Daoy (cell line): ENCODE measurements around the gene CCDC69. TPM values are rescaled to one million over a fixed set of nuclear protein-coding genes. Genes with fewer than 3 reads are reported as not detected.

Experiments used
- DNase-seq: peaks from one replicate; pipeline ENCODE4 v3.0.0-alpha.2; 2015; ENCODE audit warnings: low read depth
- total RNA-seq: library from RNA; depleted of rRNA; stranded (reverse); fragments of >200 nt; shearing (Covaris generic); gene quantifications from 2 replicates; pipeline ENCODE4 v1.2.3, GENCODE V29; 2014; rRNA removed

CCDC69 gene
- total RNA-seq, 1 experiment from 2014 or later = 0.74 TPM

- no peak for DNase-seq
Observed at GRCh38 chr5:151142933-151143332, 81.0 kb downstream of the CCDC69 start.

GRCh38 chr5:151141535-151141934 lies 82.4 kb downstream of the CCDC69 start:
- DNase-seq = peak; percentile 35

DNA sequence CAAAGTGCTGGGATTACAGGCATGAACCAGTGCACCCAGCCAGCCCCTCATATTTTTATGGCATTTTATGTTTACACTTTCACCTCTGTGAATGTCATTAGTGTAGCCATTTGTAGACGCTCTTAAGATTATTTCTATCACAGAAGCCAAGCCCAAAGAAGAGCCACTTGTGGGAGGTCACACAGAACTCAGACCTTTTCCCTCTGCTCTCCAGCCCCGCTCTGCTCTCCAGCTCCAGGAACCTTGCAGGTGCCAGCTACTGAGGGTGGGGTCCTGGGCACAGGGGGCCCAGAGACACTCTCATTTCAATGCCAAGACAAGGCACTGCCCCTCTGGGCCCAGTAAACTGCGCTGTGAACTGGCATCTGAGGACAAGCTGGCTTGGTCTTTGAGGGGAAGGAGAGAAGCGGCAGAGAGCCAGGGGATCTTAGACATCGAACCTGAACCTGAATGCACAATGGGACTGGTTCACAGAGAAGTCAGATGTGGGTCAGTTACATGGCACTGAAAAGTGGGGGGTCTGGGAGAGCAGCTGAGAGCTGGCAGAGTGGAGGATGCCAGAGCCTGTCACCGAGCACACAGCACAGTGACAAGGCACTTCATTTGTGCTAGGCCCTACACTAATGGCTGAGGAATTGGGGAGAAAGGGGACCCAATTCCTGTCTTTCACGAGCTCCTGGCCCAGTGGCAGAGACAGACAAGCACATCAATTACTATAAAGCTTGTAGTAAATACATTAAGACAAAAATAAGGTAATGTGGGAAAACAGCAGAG lies 83.0 kb downstream of the CCDC69 start:
- DNase-seq = no peak

GRCh38 chr5:151139646-151140045 lies 84.2 kb downstream of the CCDC69 start:
- DNase-seq = no peak

GRCh38 chr5:151139015-151139414 lies 84.9 kb downstream of the CCDC69 start:
- no peak for DNase-seq

DNA sequence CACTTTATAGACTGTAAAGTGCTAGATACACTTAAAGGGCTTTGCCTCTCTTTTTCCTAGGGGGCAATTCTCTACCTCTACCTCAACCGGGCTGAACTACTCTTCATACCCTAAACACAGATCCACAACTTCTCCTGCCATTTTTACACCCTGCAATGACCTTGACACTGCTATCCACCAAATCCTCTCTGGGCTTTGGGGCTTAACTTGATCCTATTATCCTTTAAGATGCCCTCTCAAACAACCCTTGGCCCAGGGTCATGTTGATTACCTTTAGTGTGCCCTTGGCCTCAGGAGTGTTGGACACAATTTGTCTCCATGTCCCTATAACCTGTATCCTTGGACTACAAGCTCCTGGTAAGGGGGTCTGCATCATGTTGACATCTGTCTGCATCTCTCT lies 85.8 kb downstream of the CCDC69 start:
- no peak for DNase-seq

DNA sequence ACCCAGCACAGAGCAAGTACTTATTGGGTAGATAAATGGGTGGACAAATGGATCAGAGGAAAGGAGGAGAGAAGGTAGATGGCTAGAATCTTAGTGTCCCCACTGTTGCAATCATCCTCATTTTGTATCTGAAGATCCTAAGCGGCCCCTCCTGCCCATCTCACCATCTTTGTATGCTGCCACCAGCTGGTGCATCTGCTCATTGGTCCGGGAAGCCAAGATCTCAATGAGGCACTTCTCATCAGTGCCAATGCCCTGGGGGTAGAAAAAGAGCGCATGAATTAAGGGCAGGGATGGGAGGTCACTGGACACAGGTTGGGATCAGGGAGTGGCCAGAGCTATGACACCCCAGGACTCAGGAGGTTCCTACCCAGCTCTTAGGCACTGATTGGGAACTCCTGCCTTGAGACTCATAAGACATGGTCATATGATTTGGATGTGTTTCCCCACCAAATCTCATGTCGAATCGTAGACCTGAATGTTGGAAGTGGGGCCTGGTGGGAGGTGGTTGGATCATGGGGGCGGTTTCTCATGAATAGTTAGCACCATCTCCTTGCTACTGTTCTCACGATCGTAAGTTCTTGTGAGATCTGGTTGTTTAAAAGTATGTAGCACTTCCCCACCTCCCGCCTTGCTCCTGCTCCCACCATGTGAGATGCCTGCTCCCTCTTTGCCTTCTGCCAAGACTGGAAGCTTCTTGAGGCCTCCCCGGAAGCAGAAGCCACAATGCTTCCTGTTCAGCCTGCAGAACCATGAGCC lies 86.6 kb downstream of the CCDC69 start:
- DNase-seq = no peak

- DNase-seq = no peak
Observed at GRCh38 chr5:151134228-151134627, 89.7 kb downstream of the CCDC69 start.

- no peak for DNase-seq
Observed at GRCh38 chr5:151132963-151133362, 90.9 kb downstream of the CCDC69 start.

Other genes with a start within 250 kb of the CCDC69 start
- 11.5 and 13.1 TPM in 2 replicates for gene GPX3, start 203.5 kb downstream of the CCDC69 start, total RNA-seq
- gene TNIP1, start 143.1 kb downstream of the CCDC69 start, total RNA-seq = 239 TPM in 2 replicates
- gene ANXA6, start 66.3 kb downstream of the CCDC69 start, total RNA-seq = 178 and 190 TPM in 2 replicates
- gene GM2A, start 29.1 kb upstream of the CCDC69 start, total RNA-seq = 8.8 and 10.9 TPM in 2 replicates
- not detected in 2 replicates for gene SLC36A3, start 79.7 kb upstream of the CCDC69 start, total RNA-seq
- not detected in 2 replicates for gene SLC36A2, start 123.5 kb upstream of the CCDC69 start, total RNA-seq
- 1.7 and 3.5 TPM in 2 replicates for gene SLC36A1, start 223.5 kb upstream of the CCDC69 start, total RNA-seq